ENCODE results near the gene ARAP3. TPM values are rescaled to one million over a fixed set of nuclear protein-coding genes. Genes with fewer than 3 reads are reported as not detected.

Gene ARAP3
- total and polyA plus RNA-seq, 2 donors (not counting 3 experiments of a cell fraction or from before 2014, with no cell fraction given): 60.6 to 136 TPM

DNA sequence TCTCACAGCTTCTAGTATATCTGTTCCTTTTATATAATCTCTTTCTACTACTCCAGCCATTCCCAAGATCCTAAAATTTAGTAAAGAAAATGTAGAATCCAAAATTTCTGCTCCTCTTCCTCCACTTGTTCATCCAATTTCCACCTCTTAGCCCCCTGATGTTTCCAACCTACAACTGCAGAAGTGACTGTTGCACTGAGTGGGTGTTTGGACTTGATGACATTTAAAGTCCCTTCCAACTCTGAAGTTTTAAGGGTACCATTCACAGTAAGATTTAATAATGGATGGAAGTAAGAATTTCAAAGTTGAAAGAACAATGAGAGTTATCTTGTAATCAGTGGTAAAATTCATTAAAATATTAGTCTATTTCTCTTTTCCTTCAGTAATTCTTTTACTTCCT lies 68.7 kb downstream of the ARAP3 start:
- H3K9me1 ChIP-seq (replicated peaks; ENCODE audit: control insufficient read depth, extremely low read depth, insufficient read depth, low read length): no peaks in the 10 kb centered on the region
- no peaks in the 10 kb centered on the region for H3K9me3 ChIP-seq (replicated peaks; ENCODE audit: control insufficient read depth, insufficient read depth, low read length)
- no peak overlapping the region for H2AFZ ChIP-seq (ENCODE audit: low read depth, low read length)
- no peak overlapping the region for H3K4me2 ChIP-seq (ENCODE audit: insufficient read depth, low read length)
- H3K79me2 ChIP-seq (ENCODE audit: control insufficient read depth, insufficient read depth, low read length): peaks cover 72% of the 10 kb centered on the region
- FAIRE-seq (no peak), DNase-seq (ENCODE audit: low read depth, low spot score) (no peak)
- TF ChIP-seq MYC (IDR thresholded peaks at IDR 0.05; ENCODE audit: low read depth, low read length) (no peak), GATA2 (IDR thresholded peaks at IDR 0.05; ENCODE audit: insufficient read depth, insufficient read length, low read depth, low read length) (no peak), FOS (IDR thresholded peaks at IDR 0.05; ENCODE audit: borderline replicate concordance, insufficient read depth, low read length) (no peak), POLR2A (IDR thresholded peaks at IDR 0.05; ENCODE audit: low read depth, low read length) (no peak), JUN (IDR thresholded peaks at IDR 0.05; ENCODE audit: borderline replicate concordance, insufficient read depth, insufficient read length, low read depth) (no peak), EZH2 (IDR thresholded peaks at IDR 0.05; ENCODE audit: borderline replicate concordance, low read depth, low read length, severe bottlenecking) (no peak), POLR2AphosphoS5 (IDR thresholded peaks at IDR 0.05; ENCODE audit: insufficient read depth, low read depth, low read length) (no peak)
- TF ChIP-seq, protein P1, sequence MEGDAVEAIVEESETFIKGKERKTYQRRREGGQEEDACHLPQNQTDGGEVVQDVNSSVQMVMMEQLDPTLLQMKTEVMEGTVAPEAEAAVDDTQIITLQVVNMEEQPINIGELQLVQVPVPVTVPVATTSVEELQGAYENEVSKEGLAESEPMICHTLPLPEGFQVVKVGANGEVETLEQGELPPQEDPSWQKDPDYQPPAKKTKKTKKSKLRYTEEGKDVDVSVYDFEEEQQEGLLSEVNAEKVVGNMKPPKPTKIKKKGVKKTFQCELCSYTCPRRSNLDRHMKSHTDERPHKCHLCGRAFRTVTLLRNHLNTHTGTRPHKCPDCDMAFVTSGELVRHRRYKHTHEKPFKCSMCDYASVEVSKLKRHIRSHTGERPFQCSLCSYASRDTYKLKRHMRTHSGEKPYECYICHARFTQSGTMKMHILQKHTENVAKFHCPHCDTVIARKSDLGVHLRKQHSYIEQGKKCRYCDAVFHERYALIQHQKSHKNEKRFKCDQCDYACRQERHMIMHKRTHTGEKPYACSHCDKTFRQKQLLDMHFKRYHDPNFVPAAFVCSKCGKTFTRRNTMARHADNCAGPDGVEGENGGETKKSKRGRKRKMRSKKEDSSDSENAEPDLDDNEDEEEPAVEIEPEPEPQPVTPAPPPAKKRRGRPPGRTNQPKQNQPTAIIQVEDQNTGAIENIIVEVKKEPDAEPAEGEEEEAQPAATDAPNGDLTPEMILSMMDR (IDR thresholded peaks at IDR 0.05; ENCODE audit: extremely low read depth in 1 of 2, insufficient read depth in 1 of 2, low read depth in 1 of 2, low read length in 2 of 2): no peak
- TF ChIP-seq, protein P2, sequence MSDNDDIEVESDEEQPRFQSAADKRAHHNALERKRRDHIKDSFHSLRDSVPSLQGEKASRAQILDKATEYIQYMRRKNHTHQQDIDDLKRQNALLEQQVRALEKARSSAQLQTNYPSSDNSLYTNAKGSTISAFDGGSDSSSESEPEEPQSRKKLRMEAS (IDR thresholded peaks at IDR 0.05; ENCODE audit: insufficient read depth, insufficient read length): no peak
- intact Hi-C loops (cut with micrococcal nuclease) (no loop called here), dilution Hi-C loops (cut with MboI; ENCODE audit: extremely low pct_ligation_motif_present, low sequenced_read_pairs) (no loop called here)
- POLR2A ChIA-PET: no interaction called here
- peaks cover 3% of the 10 kb centered on the region for H4K20me1 ChIP-seq (replicated peaks; ENCODE audit: control insufficient read depth, extremely low read depth, insufficient read depth, low read length)
- peaks cover 18% of the 10 kb centered on the region for H3K4me1 ChIP-seq (ENCODE audit: control insufficient read depth, extremely low read depth, insufficient read depth, low read length)
- H3K27me3 ChIP-seq (ENCODE audit: control insufficient read depth in 2 of 2, insufficient read depth in 2 of 2, low read length in 2 of 2): no peaks in the 10 kb centered on the region
- CTCF ChIA-PET: interaction anchor here (0.9 to 2.1 kb wide), 3 partner anchors 16 to 46 kb away, joined by 3 to 6 read pairs (median 5); no protein-coding TSS in a partner anchor
- H3K36me3 ChIP-seq (ENCODE audit: control insufficient read depth in 2 of 2, extremely low read depth in 1 of 2, insufficient read depth in 2 of 2, low read length in 2 of 2): no peaks in the 10 kb centered on the region
- BruUV-seq (replicated peaks): no TSS peak
- no peak overlapping the region for H3K27ac ChIP-seq (ENCODE audit: insufficient read depth, low read depth, low read length)
- no peak overlapping the region for H3K4me3 ChIP-seq (replicated peaks in 1 of 3; ENCODE audit: insufficient read depth in 1 of 3, low read depth in 1 of 3, low read length in 3 of 3)
- no peak overlapping the region for H3K9ac ChIP-seq (replicated peaks; ENCODE audit: extremely low read depth, insufficient read depth, low read length)

Data from endothelial cell of umbilical vein (primary cell).